Prostate gland (tissue), 2 donors: ENCODE results near the gene LARGE1.

ENCODE experiments used
- POLR2AphosphoS5 ChIP-seq: sonication (generic); formaldehyde crosslinking; IDR thresholded peaks from one replicate; pipeline ENCODE4 v1.6.1; 2017; ENCODE audit warnings: antibody characterized with exemption
- TF ChIP-seq, protein P1 (sequence below), 4 experiments: fragments of 200-600 bp in 2 of 4; fragments of 450-650 bp in 2 of 4; sonication (generic) in 2 of 4; IDR thresholded peaks; 1 replicate in 3 of 4; 2 replicates in 1 of 4; pipeline ENCODE4 v1.5.1; 2016 to 2019; ENCODE audit warnings: antibody characterized with exemption in 4 of 4, mild to moderate bottlenecking in 2 of 4, moderate library complexity in 2 of 4

DNA sequence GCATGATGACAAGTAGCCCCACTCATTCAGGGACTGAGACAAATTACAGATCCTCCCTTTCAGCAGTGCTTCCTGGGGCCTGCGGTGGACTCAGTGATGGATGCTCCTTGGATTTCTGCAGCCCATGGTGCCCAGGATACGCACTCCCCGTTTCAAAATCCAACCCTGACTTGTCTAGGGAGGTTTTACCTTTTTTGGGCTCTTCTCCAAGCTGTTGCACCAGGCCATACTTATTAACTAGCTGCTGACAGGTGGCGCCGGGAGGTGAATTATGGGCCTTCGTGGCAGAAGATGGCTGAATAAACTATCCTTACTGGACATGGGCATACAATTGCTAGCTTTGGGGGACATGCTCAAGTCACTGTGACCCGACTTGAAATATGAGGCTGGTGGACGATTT, 537.8 kb downstream of the LARGE1 start:
- no peak for TF ChIP-seq POLR2AphosphoS5
- TF ChIP-seq, protein P1, sequence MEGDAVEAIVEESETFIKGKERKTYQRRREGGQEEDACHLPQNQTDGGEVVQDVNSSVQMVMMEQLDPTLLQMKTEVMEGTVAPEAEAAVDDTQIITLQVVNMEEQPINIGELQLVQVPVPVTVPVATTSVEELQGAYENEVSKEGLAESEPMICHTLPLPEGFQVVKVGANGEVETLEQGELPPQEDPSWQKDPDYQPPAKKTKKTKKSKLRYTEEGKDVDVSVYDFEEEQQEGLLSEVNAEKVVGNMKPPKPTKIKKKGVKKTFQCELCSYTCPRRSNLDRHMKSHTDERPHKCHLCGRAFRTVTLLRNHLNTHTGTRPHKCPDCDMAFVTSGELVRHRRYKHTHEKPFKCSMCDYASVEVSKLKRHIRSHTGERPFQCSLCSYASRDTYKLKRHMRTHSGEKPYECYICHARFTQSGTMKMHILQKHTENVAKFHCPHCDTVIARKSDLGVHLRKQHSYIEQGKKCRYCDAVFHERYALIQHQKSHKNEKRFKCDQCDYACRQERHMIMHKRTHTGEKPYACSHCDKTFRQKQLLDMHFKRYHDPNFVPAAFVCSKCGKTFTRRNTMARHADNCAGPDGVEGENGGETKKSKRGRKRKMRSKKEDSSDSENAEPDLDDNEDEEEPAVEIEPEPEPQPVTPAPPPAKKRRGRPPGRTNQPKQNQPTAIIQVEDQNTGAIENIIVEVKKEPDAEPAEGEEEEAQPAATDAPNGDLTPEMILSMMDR (IDR thresholded peaks at IDR 0.05) = no peak
